Liver (tissue), 9 donors: Measurements from ENCODE around the gene KCND2. TPM values are rescaled to one million over a fixed set of nuclear protein-coding genes. Genes with fewer than 3 reads are reported as not detected.

Experiments
- DNase-seq: peaks from one replicate; pipeline ENCODE4 v3.0.0-alpha.2; 2017; ENCODE audit warnings: low spot score
- H3K27ac ChIP-seq, 2 donors: one replicate each; pipeline ENCODE4 v1.7.0; 2013; ENCODE audit warnings: inconsistent platforms in 2 of 2, low read length in 2 of 2, control low read depth in 1 of 2, low read depth in 1 of 2, mild to moderate bottlenecking in 1 of 2
- H3K27me3 ChIP-seq, 4 donors: one replicate each; pipeline versions ENCODE4 v1.6.1 to v1.7.0; 2013; ENCODE audit warnings: low read length in 3 of 4, inconsistent platforms in 1 of 4, mild to moderate bottlenecking in 1 of 4, moderate library complexity in 1 of 4; ENCODE audit not compliant: control insufficient read depth in 4 of 4, insufficient read depth in 4 of 4
- H3K36me3 ChIP-seq, 4 donors: one replicate each; pipeline versions ENCODE4 v1.6.1 to v1.7.0; 2013; ENCODE audit warnings: low read length in 3 of 4, mild to moderate bottlenecking in 3 of 4, low read depth in 1 of 4, moderate library complexity in 1 of 4; ENCODE audit not compliant: control insufficient read depth in 4 of 4, insufficient read depth in 3 of 4
- H3K4me1 ChIP-seq, 4 donors: one replicate each; pipeline versions ENCODE4 v1.6.1 to v1.7.0; 2013; ENCODE audit warnings: low read length in 3 of 4, mild to moderate bottlenecking in 3 of 4, moderate library complexity in 1 of 4; ENCODE audit not compliant: control insufficient read depth in 4 of 4, insufficient read depth in 4 of 4
- H3K4me3 ChIP-seq, 3 donors: one replicate each; pipeline versions ENCODE4 v1.6.1 to v1.7.0; 2013; ENCODE audit warnings: low read length in 3 of 3, control low read depth in 1 of 3, low read depth in 1 of 3, mild to moderate bottlenecking in 1 of 3
- H3K9ac ChIP-seq, 2 donors: one replicate each; pipeline ENCODE4 v1.7.0; 2013; ENCODE audit warnings: low read length in 2 of 2, mild to moderate bottlenecking in 2 of 2, moderate library complexity in 2 of 2, control low read depth in 1 of 2, low read depth in 1 of 2
- H3K9me3 ChIP-seq, 4 donors: one replicate each; pipeline versions ENCODE4 v1.6.1 to v1.7.0; 2013; ENCODE audit warnings: low read length in 3 of 4; ENCODE audit not compliant: control insufficient read depth in 4 of 4
- CTCF ChIP-seq: fragments of 150-350 bp; IDR thresholded peaks from 2 replicates; pipeline ENCODE4 v1.5.1; 2017; ENCODE audit warnings: improper control_type of control experiment, low read depth, low read length; ENCODE audit not compliant: missing input control
- EGR1 ChIP-seq, 2 donors: IDR thresholded peaks; 2 replicates each; pipeline ENCODE4 v1.6.1; 2016 to 2018; ENCODE audit warnings: antibody characterized with exemption in 2 of 2, low read depth in 2 of 2
- FOXA1 ChIP-seq: IDR thresholded peaks from 2 replicates; pipeline ENCODE4 v1.6.1; 2016; ENCODE audit warnings: antibody characterized with exemption
- GABPA ChIP-seq, 2 donors: IDR thresholded peaks in 1 of 2; conservative IDR thresholded peaks in 1 of 2; 2 replicates each; pipeline ENCODE4 v1.6.1; 2016; ENCODE audit warnings: antibody characterized with exemption in 2 of 2, mild to moderate bottlenecking in 1 of 2, moderate library complexity in 1 of 2
- HNF4A ChIP-seq, 2 donors: conservative IDR thresholded peaks; 2 replicates each; pipeline ENCODE4 v1.6.1; 2016; ENCODE audit warnings: antibody characterized with exemption in 2 of 2, mild to moderate bottlenecking in 2 of 2
- HNF4G ChIP-seq: IDR thresholded peaks from 2 replicates; pipeline ENCODE4 v1.6.1; 2016; ENCODE audit warnings: antibody characterized with exemption
- JUND ChIP-seq, 2 donors: IDR thresholded peaks; 2 replicates each; pipeline ENCODE4 v1.6.1; 2016; ENCODE audit warnings: antibody characterized with exemption in 2 of 2
- NR2F2 ChIP-seq: IDR thresholded peaks from 2 replicates; pipeline ENCODE4 v1.6.1; 2016; ENCODE audit warnings: antibody characterized with exemption
- RAD21 ChIP-seq, 2 donors: IDR thresholded peaks; 2 replicates each; pipeline ENCODE4 v1.6.1; 2016; ENCODE audit warnings: antibody characterized with exemption in 2 of 2, mild to moderate bottlenecking in 2 of 2
- REST ChIP-seq: IDR thresholded peaks from 2 replicates; pipeline ENCODE4 v1.6.1; 2016; ENCODE audit warnings: antibody characterized with exemption, mild to moderate bottlenecking
- RXRA ChIP-seq, 2 donors: IDR thresholded peaks; 2 replicates each; pipeline ENCODE4 v1.6.1; 2017 to 2018; ENCODE audit warnings: antibody characterized with exemption in 2 of 2, mild to moderate bottlenecking in 1 of 2
- TAF1 ChIP-seq: conservative IDR thresholded peaks from 2 replicates; pipeline ENCODE4 v1.6.1; 2016; ENCODE audit warnings: antibody characterized with exemption, mild to moderate bottlenecking
- YY1 ChIP-seq: IDR thresholded peaks from 2 replicates; pipeline ENCODE4 v1.6.1; 2016; ENCODE audit warnings: antibody characterized with exemption, mild to moderate bottlenecking
- ZBTB33 ChIP-seq: IDR thresholded peaks from 2 replicates; pipeline ENCODE4 v1.6.1; 2016; ENCODE audit warnings: antibody characterized with exemption
- WGBS: extraction: QIAGEN DNeasy Blood & Tissue Kit; methylation state at CpG from one replicate; pipeline ENCODE4 v1.1.7; 2013; 5-methylcytosine and 5-hydroxymethylcytosine counted together
- polyA plus RNA-seq, 2 donors: library from polyadenylated mRNA; stranded (reverse) in 1 of 2; unstranded in 1 of 2; fragments of 200-250 nt in 1 of 2; fragments of >200 nt in 1 of 2; fragmentation: Nextera tagmentation in 1 of 2; extraction: Ambion mirVana in 1 of 2; gene quantifications; one replicate each; pipeline versions ENCODE4 v1.2.1 to v1.2.3, GENCODE V29; 2013 to 2015
- total RNA-seq, 2 donors: library from RNA; depleted of rRNA; stranded (reverse); fragments of >200 nt; gene quantifications; one replicate each; pipeline ENCODE4 v1.2.3, GENCODE V29; 2014
- TF ChIP-seq, protein P1 (sequence below): IDR thresholded peaks from 2 replicates; pipeline ENCODE4 v1.6.1; 2016; ENCODE audit warnings: antibody characterized with exemption
- donor health status: healthy.
- donor health status: healthy.
- donor health status: healthy.
- donor health status: healthy.
- donor health status: healthy.

Gene KCND2
- total and polyA plus RNA-seq, 4 donors: 0.02 to 0.22 (median 0.07) TPM

DNA sequence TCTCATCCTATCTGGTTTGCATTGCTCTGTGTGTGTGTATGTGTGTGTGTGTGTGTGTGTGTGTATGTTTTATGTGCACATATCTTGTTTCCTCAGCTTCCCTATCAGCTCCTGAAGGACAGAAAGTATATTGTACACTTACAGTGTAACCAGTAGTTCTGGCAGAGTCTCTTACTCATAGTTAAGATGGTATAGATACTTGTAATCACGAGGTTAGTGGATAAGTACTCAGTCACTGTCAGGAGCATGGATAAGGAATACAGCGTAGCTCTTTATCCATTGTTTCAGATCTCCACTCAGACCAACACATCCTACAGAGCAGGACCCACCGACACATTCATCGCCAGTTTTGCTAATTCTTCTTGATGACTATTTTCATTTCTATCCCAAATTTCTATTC, 309.9 kb downstream of the KCND2 start:
- H3K9ac ChIP-seq: no peak overlapping the region
- no peaks in the 10 kb centered on the region for H3K36me3 ChIP-seq
- H3K27me3 ChIP-seq: no peaks in the 10 kb centered on the region
- peaks cover 0 to 5% (median under 1%) of the 10 kb centered on the region in 4 donors for H3K4me1 ChIP-seq
- no peak for TF ChIP-seq ZBTB33
- no peak for TF ChIP-seq YY1
- no peak for TF ChIP-seq RAD21 (IDR thresholded peaks at IDR 0.05)
- TF ChIP-seq EGR1 (IDR thresholded peaks at IDR 0.05; ENCODE audit: low read depth in 2 of 2): no peak
- WGBS: 92% methylated on average over 4 of the region's 4 CpGs
- no peak overlapping the region for H3K27ac ChIP-seq
- no peak overlapping the region for H3K4me3 ChIP-seq
- no peaks in the 10 kb centered on the region for H3K9me3 ChIP-seq
- no peak for DNase-seq

DNA sequence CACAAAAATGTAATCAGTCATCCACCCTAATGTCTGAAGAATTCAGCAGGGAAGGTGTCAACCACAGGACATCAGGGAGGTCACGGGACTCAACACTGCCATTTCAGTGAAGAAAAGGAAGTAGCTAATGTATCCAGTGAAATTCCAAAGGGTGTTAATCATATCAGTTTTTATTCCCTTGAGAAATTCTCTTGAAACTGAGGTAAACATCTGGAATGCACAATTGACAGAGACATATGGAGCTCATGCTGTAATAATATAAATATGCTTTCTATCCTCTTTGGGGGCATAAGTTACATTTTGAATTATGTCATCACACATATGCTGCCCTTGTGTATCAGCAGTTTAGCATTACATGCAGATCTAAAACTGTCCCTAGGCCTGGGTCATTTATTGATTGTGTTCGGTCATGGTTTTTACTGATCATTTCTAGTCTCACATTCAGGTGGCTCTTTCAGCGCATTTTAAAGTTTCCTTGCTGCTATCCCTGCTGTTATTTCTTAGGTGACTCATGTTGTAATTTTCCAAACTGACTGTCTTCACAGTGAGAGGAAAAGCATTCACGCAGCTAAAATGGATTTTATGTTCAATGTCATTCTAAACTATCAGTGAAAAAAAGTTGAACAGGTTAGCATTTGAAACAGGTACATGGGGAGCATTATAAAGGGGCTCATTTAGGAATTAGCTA, 311.1 kb downstream of the KCND2 start:
- H3K27ac ChIP-seq: no peak overlapping the region
- no peaks in the 10 kb centered on the region for H3K27me3 ChIP-seq
- TF ChIP-seq RXRA (IDR thresholded peaks at IDR 0.05): no peak
- TF ChIP-seq REST: no peak
- TF ChIP-seq NR2F2: no peak
- no peak for TF ChIP-seq JUND (IDR thresholded peaks at IDR 0.05)
- no peak for TF ChIP-seq HNF4G
- no peak for TF ChIP-seq CTCF
- no peak for TF ChIP-seq YY1
- TF ChIP-seq, protein P1, sequence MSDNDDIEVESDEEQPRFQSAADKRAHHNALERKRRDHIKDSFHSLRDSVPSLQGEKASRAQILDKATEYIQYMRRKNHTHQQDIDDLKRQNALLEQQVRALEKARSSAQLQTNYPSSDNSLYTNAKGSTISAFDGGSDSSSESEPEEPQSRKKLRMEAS: no peak
- no peak for TF ChIP-seq HNF4A (conservative IDR thresholded peaks at IDR 0.05)
- TF ChIP-seq EGR1 (IDR thresholded peaks at IDR 0.05; ENCODE audit: low read depth in 2 of 2): no peak
- no peak for TF ChIP-seq TAF1
- TF ChIP-seq FOXA1: no peak
- TF ChIP-seq ZBTB33: no peak
- no peak for TF ChIP-seq GABPA (IDR thresholded peaks at IDR 0.05 in 1 of 2, conservative IDR thresholded peaks at IDR 0.05 in 1 of 2)
- H3K36me3 ChIP-seq: no peaks in the 10 kb centered on the region
- H3K4me1 ChIP-seq: peaks cover 3 to 10% (median 5%) of the 10 kb centered on the region in 4 donors
- H3K4me3 ChIP-seq: no peak overlapping the region
- H3K9me3 ChIP-seq: no peaks in the 10 kb centered on the region
- 74% methylated on average over 4 of the region's 4 CpGs for WGBS
- DNase-seq: no peak
- no peak overlapping the region for H3K9ac ChIP-seq
